H9 (cell line): ENCODE data around the gene MRPL28. TPM values are rescaled to one million over a fixed set of nuclear protein-coding genes. Genes with fewer than 3 reads are reported as not detected.

Source experiments
- DNase-seq: peaks from one replicate; pipeline ENCODE4 v3.0.0-alpha.2; 2017
- H2AFZ ChIP-seq: one replicate; pipeline ENCODE4 v1.6.1; 2013; ENCODE audit warnings: mild to moderate bottlenecking, low read length, control low read depth, moderate library complexity
- H2AK5ac ChIP-seq: 2 replicates; pipeline ENCODE4 v1.6.1; 2013; ENCODE audit warnings: low read length, control low read depth, mixed read lengths; ENCODE audit not compliant: insufficient read length
- H2BK120ac ChIP-seq: one replicate; pipeline ENCODE4 v1.6.1; 2013; ENCODE audit warnings: low read depth, mild to moderate bottlenecking, low read length, control low read depth, inconsistent platforms; ENCODE audit not compliant: poor library complexity, severe bottlenecking
- H2BK12ac ChIP-seq: 2 replicates; pipeline ENCODE4 v1.6.1; 2013; ENCODE audit warnings: low read length, control low read depth, mixed read lengths, low read depth; ENCODE audit not compliant: insufficient read length
- H2BK15ac ChIP-seq: 2 replicates; pipeline ENCODE4 v1.6.1; 2013; ENCODE audit warnings: low read depth, low read length, control low read depth
- H2BK20ac ChIP-seq: one replicate; pipeline ENCODE4 v1.6.1; 2013; ENCODE audit warnings: low read depth, mild to moderate bottlenecking, low read length, control low read depth, inconsistent platforms; ENCODE audit not compliant: poor library complexity, severe bottlenecking
- H2BK5ac ChIP-seq: 2 replicates; pipeline ENCODE4 v1.6.1; 2013; ENCODE audit warnings: low read length, control low read depth, mixed read lengths; ENCODE audit not compliant: insufficient read length
- H3K14ac ChIP-seq: 2 replicates; pipeline ENCODE4 v1.6.1; 2013; ENCODE audit warnings: low read length, control low read depth; ENCODE audit not compliant: insufficient read depth
- H3K18ac ChIP-seq: 2 replicates; pipeline ENCODE4 v1.6.1; 2013; ENCODE audit warnings: low read depth, mild to moderate bottlenecking, mixed read lengths, low read length, control low read depth; ENCODE audit not compliant: insufficient read length
- H3K23ac ChIP-seq: 2 replicates; pipeline ENCODE4 v1.6.1; 2013; ENCODE audit warnings: low read length, control low read depth, mixed read lengths, low read depth; ENCODE audit not compliant: insufficient read length
- H3K23me2 ChIP-seq: 2 replicates; pipeline ENCODE4 v1.6.1; 2013; ENCODE audit warnings: low read depth, mild to moderate bottlenecking, mixed read lengths, low read length, control low read depth; ENCODE audit not compliant: insufficient read length, poor library complexity, severe bottlenecking
- H3K27ac ChIP-seq: 2 replicates; pipeline ENCODE4 v1.5.1; 2013; ENCODE audit warnings: low read length, control low read depth, mixed read lengths, low read depth; ENCODE audit not compliant: insufficient read length
- H3K27me3 ChIP-seq: 2 replicates; pipeline ENCODE4 v1.6.1; 2013; ENCODE audit warnings: low read length, control low read depth, inconsistent platforms; ENCODE audit not compliant: insufficient read depth
- H3K4ac ChIP-seq: 2 replicates; pipeline ENCODE4 v1.6.1; 2013; ENCODE audit warnings: low read depth, mild to moderate bottlenecking, control low read depth, inconsistent platforms, low read length, moderate library complexity
- H3K4me1 ChIP-seq: 2 replicates; pipeline ENCODE4 v1.6.1; 2013; ENCODE audit warnings: low read length, control low read depth, inconsistent platforms; ENCODE audit not compliant: insufficient read depth
- H3K4me2 ChIP-seq: 2 replicates; pipeline ENCODE4 v1.6.1; 2013; ENCODE audit warnings: low read length, control low read depth, mixed read lengths; ENCODE audit not compliant: insufficient read length, insufficient read depth
- H3K56ac ChIP-seq: 2 replicates; pipeline ENCODE4 v1.6.1; 2013; ENCODE audit warnings: low read depth, mild to moderate bottlenecking, mixed read lengths, low read length, control low read depth; ENCODE audit not compliant: insufficient read length
- H3K79me1 ChIP-seq: 2 replicates; pipeline ENCODE4 v1.6.1; 2013; ENCODE audit warnings: low read depth, mild to moderate bottlenecking, moderate library complexity, low read length, control low read depth, inconsistent platforms; ENCODE audit not compliant: insufficient read depth, poor library complexity, severe bottlenecking
- H3K79me2 ChIP-seq: 2 replicates; pipeline ENCODE4 v1.6.1; 2013; ENCODE audit warnings: low read length, control low read depth, inconsistent platforms; ENCODE audit not compliant: insufficient read depth
- H3K9ac ChIP-seq: 2 replicates; pipeline ENCODE4 v1.6.1; 2013; ENCODE audit warnings: low read length, control low read depth, mixed read lengths; ENCODE audit not compliant: insufficient read length; ENCODE audit errors: extremely low read depth
- H3K9me3 ChIP-seq: one replicate; pipeline ENCODE4 v1.6.1; 2013; ENCODE audit warnings: low read depth, low read length, inconsistent platforms; ENCODE audit not compliant: control insufficient read depth
- H3T11ph ChIP-seq: one replicate; pipeline ENCODE4 v1.6.1; 2013; ENCODE audit warnings: mild to moderate bottlenecking, low read length, control low read depth, inconsistent platforms
- H4K20me1 ChIP-seq: one replicate; pipeline ENCODE4 v1.6.1; 2013; ENCODE audit not compliant: control insufficient read depth, insufficient read length, insufficient read depth
- H4K5ac ChIP-seq: 2 replicates; pipeline ENCODE4 v1.6.1; 2013; ENCODE audit warnings: low read depth, mild to moderate bottlenecking, mixed read lengths, low read length, control low read depth; ENCODE audit not compliant: insufficient read length
- H4K8ac ChIP-seq: replicated peaks from 2 replicates; pipeline ENCODE4 v1.6.1; 2013; ENCODE audit warnings: low read length, control low read depth, mixed read lengths, low read depth; ENCODE audit not compliant: insufficient read length
- H4K91ac ChIP-seq: 2 replicates; pipeline ENCODE4 v1.6.1; 2013; ENCODE audit warnings: low read depth, mild to moderate bottlenecking, moderate library complexity, mixed read lengths, low read length, control low read depth; ENCODE audit not compliant: insufficient read length
- H3K27ac Mint-ChIP-seq, 3 experiments: 2 replicates in 2 of 3; 3 replicates in 1 of 3; pipeline ENCODE4 v1.8.0; 2020 to 2021; ENCODE audit warnings: mixed read lengths in 3 of 3, mild to moderate bottlenecking in 1 of 3, moderate library complexity in 1 of 3
- H3K27me3 Mint-ChIP-seq: 2 replicates; pipeline ENCODE4 v1.8.0; 2021; ENCODE audit warnings: low read depth, mild to moderate bottlenecking, moderate library complexity, mixed read lengths
- H3K36me3 Mint-ChIP-seq, 3 experiments: 2 replicates in 2 of 3; 3 replicates in 1 of 3; pipeline ENCODE4 v1.8.0; 2020 to 2021; ENCODE audit warnings: low read depth in 3 of 3, mixed read lengths in 3 of 3; ENCODE audit not compliant: insufficient read depth in 1 of 3
- H3K4me1 Mint-ChIP-seq, 2 experiments: 2 replicates each; pipeline ENCODE4 v1.8.0; 2020; ENCODE audit warnings: mixed read lengths in 2 of 2
- H3K4me3 Mint-ChIP-seq, 2 experiments: 2 replicates in 1 of 2; 3 replicates in 1 of 2; pipeline ENCODE4 v1.8.0; 2020 to 2021; ENCODE audit warnings: mild to moderate bottlenecking in 2 of 2, mixed read lengths in 2 of 2, moderate library complexity in 1 of 2
- H3K9me3 Mint-ChIP-seq, 2 experiments: 2 replicates in 1 of 2; 3 replicates in 1 of 2; pipeline ENCODE4 v1.8.0; 2020; ENCODE audit warnings: mild to moderate bottlenecking in 2 of 2, mixed read lengths in 2 of 2, moderate library complexity in 1 of 2
- CTCF ChIP-seq: fragments of 200-600 bp; sonication (generic); conservative IDR thresholded peaks from 3 replicates; pipeline ENCODE4 v1.8.0; 2021; ENCODE audit warnings: antibody characterized with exemption, mild to moderate bottlenecking
- WGBS: extraction: QIAGEN DNeasy Blood & Tissue Kit; methylation state at CpG from one replicate; pipeline ENCODE4 v1.1.7; 2013; ENCODE audit warnings: missing lambda C conversion rate, low lambda C conversion rate, mixed read lengths; ENCODE audit not compliant: insufficient read length; ENCODE audit errors: extremely low coverage; 5-methylcytosine and 5-hydroxymethylcytosine counted together
- total RNA-seq: library from RNA; stranded (reverse); gene quantifications from 2 replicates; pipeline ENCODE4 v1.2.1, GENCODE V29; 2021

MRPL28 gene
- total RNA-seq, 1 experiment from 2014 or later = 154 TPM

DNA sequence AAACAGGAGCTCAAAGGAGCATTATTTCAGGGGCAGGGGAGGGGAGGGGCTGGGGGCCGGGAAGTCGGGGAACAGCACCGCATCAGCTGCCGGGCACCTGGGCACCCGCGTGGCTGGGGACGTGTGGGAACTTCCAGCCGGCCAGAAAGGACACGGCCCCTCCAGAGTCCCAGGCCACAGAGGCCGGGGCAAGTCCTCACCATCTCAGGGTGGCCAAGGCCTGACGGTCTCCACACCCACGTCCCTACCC lies 10.3 kb upstream of the MRPL28 start:
- Histone ChIP-seq H3K4ac (no peak overlapping the region), H3K56ac (no peak overlapping the region), H4K91ac (no peak overlapping the region), H2BK12ac (no peak overlapping the region), H2AFZ (no peak overlapping the region), H3K27ac (no peak overlapping the region), H3T11ph (no peak overlapping the region), H3K27me3 (no peaks in the 10 kb centered on the region), H2BK120ac (no peak overlapping the region), H3K79me1 (no peaks in the 10 kb centered on the region), H3K14ac (no peak overlapping the region), H3K23ac (no peak overlapping the region), H3K4me1 (no peaks in the 10 kb centered on the region; the same call in 1 of the 2 replicates), H2AK5ac (no peak overlapping the region), H3K4me2 (peak overlapping the region; percentile 45), H3K18ac (no peak overlapping the region), H2BK20ac (no peak overlapping the region), H3K9ac (no peak overlapping the region), H4K8ac (no peak overlapping the region), H3K9me3 (no peaks in the 10 kb centered on the region), H3K79me2 (no peaks in the 10 kb centered on the region; the same call in 1 of the 2 replicates), H4K20me1 (no peaks in the 10 kb centered on the region), H3K23me2 (peaks cover 9% of the 10 kb centered on the region), H2BK15ac (no peak overlapping the region), H2BK5ac (no peak overlapping the region), H4K5ac (no peak overlapping the region)
- no peak overlapping the region; a peak in 1 of 7 replicates for H3K27ac Mint-ChIP-seq
- H3K9me3 Mint-ChIP-seq = no peaks in the 10 kb centered on the region
- peaks cover 20 to 43% of the 10 kb centered on the region in 2 experiments for H3K4me1 Mint-ChIP-seq
- TF ChIP-seq CTCF = no peak
- peak overlapping the region; percentile 81 to 88 for H3K4me3 Mint-ChIP-seq
- WGBS = no CpG with 5 or more reads among the region's 12 CpGs
- peaks cover 0 to 16% (median 5%) of the 10 kb centered on the region in 3 experiments; a peak in 6 of 7 replicates for H3K36me3 Mint-ChIP-seq
- peaks cover 3% of the 10 kb centered on the region; the same call in 1 of the 2 replicates for H3K27me3 Mint-ChIP-seq
- DNase-seq = no peak
